GM21529 (cell line): ENCODE data around the gene OR4K2.
"Not testable (repeated sequence)": the region's sequence is repeated elsewhere in the genome, so short reads cannot be mapped to it uniquely, and the experiment has no call there.

Experiments used
- ATAC-seq: cut with Tn5 transposase; IDR thresholded peaks from one replicate; pipeline ENCODE4 v1.9.1; 2021; ENCODE audit not compliant: unreplicated experiment

OR4K2 gene

GRCh38 chr14:19874842-19875241 is at the start of gene OR4K2:
TSS of gene OR4K2 (plus strand) at chr14:19875142. CDS start at chr14:19876268, 1,126 bp downstream.
- ATAC-seq = no peak

GRCh38 chr14:19827626-19828244 is 47.2 kb upstream of the OR4K2 start:
- ATAC-seq = not testable (repeated sequence)

GRCh38 chr14:19828314-19828713 is 46.6 kb upstream of the OR4K2 start:
- ATAC-seq = no peak

- not testable (repeated sequence) for ATAC-seq
These were observed 40.6 kb upstream of the OR4K2 start for GRCh38 chr14:19834203-19834848.

GRCh38 chr14:19838433-19838832 is 36.5 kb upstream of the OR4K2 start:
- no peak for ATAC-seq

- ATAC-seq = no peak
These were observed 23.6 kb upstream of the OR4K2 start for GRCh38 chr14:19851365-19851764.

GRCh38 chr14:19866061-19866669 is 8.8 kb upstream of the OR4K2 start:
- ATAC-seq = not testable (repeated sequence)

GRCh38 chr14:19873178-19873577 is 1.8 kb upstream of the OR4K2 start:
- ATAC-seq = no peak

GRCh38 chr14:19878029-19878642 is 3.2 kb downstream of the OR4K2 start:
- peak; percentile 49 for ATAC-seq

- ATAC-seq = no peak
These were observed 20.3 kb downstream of the OR4K2 start for GRCh38 chr14:19895282-19895681.

GRCh38 chr14:19900999-19901398 is 26.1 kb downstream of the OR4K2 start:
- no peak for ATAC-seq

GRCh38 chr14:19902409-19902808 is 27.5 kb downstream of the OR4K2 start:
- no peak for ATAC-seq

- ATAC-seq = no peak
These were observed 31.7 kb downstream of the OR4K2 start for GRCh38 chr14:19906665-19907064.

GRCh38 chr14:19911114-19911513 is 36.2 kb downstream of the OR4K2 start:
- ATAC-seq = no peak

- no peak for ATAC-seq
These were observed 42.3 kb downstream of the OR4K2 start for GRCh38 chr14:19917243-19917642.

GRCh38 chr14:19917955-19918518 is 43.1 kb downstream of the OR4K2 start:
- no peak for ATAC-seq

- no peak for ATAC-seq
These were observed 43.8 kb downstream of the OR4K2 start for GRCh38 chr14:19918553-19919264.

- ATAC-seq = no peak
These were observed 45.2 kb downstream of the OR4K2 start, which contains the start of gene OR4K5 for GRCh38 chr14:19920021-19920657. TSS of gene OR4K5 (plus strand) at chr14:19920607. CDS start at chr14:19920607, 0 bp downstream.

GRCh38 chr14:19930617-19931016 is 55.7 kb downstream of the OR4K2 start, which contains the start of gene OR4K1:
TSS of gene OR4K1 (plus strand) at chr14:19930917. CDS start at chr14:19935667, 4,750 bp downstream.
- no peak for ATAC-seq
